ENCODE results near the gene FPR3. TPM values are rescaled to one million over a fixed set of nuclear protein-coding genes. Genes with fewer than 3 reads are reported as not detected.
"Not testable (repeated sequence)": the region's sequence is repeated elsewhere in the genome, so short reads cannot be mapped to it uniquely, and the experiment has no call there.

The FPR3 gene, protein sequence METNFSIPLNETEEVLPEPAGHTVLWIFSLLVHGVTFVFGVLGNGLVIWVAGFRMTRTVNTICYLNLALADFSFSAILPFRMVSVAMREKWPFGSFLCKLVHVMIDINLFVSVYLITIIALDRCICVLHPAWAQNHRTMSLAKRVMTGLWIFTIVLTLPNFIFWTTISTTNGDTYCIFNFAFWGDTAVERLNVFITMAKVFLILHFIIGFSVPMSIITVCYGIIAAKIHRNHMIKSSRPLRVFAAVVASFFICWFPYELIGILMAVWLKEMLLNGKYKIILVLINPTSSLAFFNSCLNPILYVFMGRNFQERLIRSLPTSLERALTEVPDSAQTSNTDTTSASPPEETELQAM
- 0.10 and 0.22 TPM in 2 replicates for total RNA-seq (2014; rRNA removed; shearing (Covaris generic))

DNA sequence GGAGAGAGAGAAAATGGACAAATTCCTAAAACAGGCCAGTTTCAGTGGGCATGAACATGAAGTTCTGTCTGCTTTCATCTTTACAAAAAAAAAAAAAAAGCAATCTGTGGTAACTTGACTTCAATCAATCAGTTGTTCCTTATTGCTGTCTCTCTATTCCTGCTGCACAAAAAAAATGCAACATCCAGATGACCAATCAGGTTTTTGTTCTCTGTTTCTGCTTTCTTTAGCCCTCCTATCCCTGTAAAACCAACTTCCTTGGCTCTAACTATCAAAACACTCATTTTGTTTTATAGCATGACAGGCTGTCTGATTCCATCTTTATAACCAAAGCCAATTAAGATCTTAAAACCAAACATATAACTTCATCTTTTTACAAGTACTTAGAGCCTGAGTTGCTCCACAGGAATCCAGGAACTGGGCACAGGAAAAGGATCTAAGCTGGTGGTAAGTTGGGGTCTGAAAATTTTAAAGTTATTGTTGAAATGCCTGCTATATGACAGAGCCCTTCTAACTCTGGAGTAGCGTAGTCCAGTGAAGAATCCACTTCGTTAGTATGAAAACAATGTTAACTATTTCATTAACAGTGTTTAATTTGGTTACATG is at the start of gene FPR3:
TSS of gene FPR3 (plus strand) at position 273 of the 606 bp plus-strand sequence. CDS start 28,592 bp downstream, outside the sequence.
- DNase-seq (ENCODE audit: low read depth): no peak

DNA sequence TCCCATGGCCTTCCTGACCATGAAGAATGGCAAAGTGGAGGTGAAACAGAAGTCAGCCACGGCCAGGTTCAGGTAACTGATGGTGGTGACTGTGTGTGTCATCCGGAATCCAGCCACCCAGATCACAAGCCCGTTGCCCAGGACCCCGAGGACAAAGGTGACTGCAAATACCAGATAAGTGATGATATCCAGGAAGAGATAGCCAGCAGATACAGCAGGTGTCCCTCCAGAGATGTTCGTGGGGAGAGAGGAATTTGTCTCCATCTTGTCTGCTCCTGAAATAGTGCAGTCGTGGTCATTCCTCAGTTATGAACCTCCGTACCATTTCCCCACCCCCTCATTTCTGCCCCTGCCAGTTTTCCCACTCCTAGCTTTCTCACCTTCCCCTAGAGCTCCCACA is 48.2 kb upstream of the FPR3 start:
- no peak for DNase-seq (ENCODE audit: low read depth)

DNA sequence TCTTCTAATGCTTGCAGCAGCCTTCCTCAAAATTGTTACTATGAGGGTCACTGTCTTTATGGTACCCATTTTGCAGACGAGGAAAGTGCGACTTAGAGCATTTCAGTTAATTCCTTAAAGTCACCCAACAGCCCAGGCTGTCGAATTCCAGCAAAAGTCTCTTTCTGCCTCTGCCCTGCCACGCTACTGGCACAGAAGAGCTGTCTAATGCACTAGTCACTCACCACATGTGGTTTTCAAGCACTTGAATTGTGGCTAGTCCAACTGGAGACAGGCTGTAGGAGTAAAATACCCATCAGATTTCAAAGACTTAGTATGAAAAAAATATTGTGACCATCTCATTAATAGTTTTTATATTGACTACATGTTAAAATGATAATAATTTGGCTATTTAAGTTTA is 45.0 kb upstream of the FPR3 start:
- peak; percentile 89 for DNase-seq (ENCODE audit: low read depth)

DNA sequence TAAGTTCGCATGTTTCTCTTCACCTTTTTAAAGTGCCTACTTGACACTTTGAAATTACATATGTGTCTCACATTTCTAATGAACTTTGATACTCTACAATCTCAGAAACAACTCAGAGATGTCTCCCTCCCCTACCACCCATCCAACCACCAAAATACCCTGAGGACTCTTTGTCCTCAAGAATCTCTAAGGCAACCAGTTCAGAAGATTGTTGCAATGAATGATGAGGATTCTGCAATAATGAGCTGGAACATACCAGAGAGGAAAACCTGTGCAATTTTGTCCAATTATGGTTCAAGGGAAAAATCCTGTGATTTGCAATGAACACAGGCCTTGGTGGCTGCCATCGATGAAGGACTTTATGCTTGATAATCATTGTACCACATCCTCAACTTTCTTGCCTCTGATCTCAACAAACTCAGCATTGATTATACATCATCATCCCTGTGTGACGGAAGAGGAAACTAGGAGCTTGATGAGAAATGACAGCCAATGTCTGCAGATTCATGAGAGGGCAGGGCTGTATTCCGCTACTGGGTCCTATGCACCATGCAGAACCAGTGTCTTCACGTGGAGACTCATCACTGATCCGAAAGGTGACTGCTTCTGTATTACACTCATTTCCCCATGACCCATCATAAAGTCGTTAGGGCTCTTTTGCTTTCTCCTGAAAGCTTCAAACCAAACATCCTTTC is 44.4 kb upstream of the FPR3 start:
- peak; percentile 89 for DNase-seq (ENCODE audit: low read depth)

DNA sequence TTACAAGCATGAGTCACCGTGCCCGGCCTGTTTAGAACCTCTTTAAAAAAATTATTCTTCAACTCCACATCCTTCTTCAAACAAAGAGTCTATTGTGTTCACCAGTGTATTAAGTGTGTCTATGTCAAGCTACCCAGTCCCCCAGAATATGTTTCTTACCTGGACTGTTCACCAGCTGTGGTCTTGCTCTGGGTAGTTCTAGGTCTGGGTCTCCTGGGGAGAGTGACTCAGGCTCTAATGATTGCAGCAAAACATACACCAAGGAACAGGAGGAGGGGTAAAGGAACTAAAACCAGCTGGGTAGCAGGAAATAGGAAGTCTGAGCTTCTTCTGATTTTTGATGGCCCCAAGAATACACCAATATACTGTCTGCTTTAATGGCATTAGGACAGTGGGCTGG is 43.3 kb upstream of the FPR3 start, which contains the start of gene FPR1:
TSS of gene FPR1 (minus strand) at position 224 of the 400 bp plus-strand sequence. CDS start 4,884 bp downstream, outside the sequence.
- peak; percentile 89 for DNase-seq (ENCODE audit: low read depth)

DNA sequence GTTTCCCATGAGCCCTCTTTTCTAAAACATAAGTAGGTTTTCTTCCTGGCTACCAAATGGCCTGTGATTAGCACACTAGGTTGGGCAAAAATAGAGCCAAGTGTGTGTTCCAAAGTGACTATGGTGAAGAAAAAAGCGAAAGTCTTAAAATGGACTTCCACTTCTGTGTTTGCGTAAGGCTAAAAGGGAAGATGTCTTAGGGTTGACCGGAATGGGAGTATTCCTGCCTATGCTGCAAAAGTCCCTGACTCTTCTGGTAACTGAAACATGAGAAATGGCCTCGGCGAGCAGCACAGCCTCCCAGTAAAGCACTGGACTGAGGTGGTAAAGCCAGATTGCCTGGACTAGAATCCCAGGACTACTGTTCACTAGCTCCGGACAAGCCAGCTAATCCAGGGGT is 40.8 kb upstream of the FPR3 start:
- no peak for DNase-seq (ENCODE audit: low read depth)

DNA sequence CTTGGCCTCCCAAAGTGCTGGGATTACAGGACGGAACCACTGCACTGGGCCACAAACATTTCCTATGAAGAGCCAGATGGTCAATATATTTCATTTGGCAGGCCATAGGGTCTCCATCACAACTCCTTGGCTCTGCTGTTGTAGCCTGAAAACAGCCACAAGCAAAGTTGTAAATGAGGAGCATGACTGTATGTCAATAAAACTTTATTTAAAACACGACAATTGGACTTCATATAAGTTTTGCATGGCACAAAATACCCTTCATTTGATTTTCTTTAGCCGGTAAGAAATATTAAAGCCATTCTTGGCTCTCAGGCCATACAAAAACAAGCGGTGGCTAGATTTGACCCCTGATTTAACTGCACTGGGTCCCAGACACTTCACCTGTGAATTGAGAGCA is 40.2 kb upstream of the FPR3 start:
- no peak for DNase-seq (ENCODE audit: low read depth)

DNA sequence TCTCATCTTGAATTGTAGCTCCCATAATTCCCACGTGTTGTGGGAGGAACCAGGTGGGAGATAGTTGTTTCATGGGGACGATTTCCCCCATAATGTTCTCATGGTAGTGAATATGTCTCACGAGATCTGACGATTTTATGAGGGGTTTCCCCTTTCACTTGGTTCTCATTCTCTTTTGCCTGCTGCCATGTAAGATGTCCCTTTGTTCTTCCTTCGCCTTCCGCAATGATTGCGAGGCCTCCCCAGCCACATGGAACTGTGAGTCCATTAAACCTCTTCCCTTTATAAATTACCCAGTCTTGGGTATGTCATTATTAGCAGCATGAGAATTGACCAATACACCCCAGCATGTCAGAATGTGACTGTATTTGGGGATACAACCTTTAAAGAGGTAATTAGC is 39.4 kb upstream of the FPR3 start:
- DNase-seq (ENCODE audit: low read depth): no peak

DNA sequence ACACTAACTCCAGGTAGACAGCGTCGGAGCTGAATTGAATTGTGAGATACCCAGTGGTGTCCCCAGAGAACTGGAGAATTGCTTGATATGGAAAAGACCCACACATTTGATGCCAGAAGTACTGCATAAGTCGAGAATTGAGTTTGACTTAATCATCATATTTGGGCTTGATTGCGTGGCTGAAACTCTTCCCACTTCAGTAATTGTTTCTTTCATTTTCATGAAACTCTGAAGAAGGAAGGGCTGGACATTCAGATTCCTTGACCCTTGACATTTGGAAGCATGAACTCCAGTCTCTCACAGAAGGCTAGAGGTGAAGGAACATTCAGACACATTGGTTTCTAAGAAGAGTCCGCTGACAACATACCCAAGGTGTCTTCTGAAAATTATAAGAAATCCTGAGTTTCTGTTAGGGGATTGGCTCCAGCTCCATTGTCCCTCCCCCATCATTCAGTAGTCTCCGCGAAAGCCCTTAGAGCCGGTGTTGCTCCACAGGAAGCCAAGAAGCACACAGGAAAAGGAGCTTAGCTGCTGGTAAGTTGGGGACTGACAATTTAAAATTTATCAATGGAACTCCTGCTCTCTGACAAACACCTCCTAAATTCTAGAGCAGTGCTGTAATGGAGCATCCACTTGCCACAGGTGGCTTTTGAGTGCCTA is 34.1 kb upstream of the FPR3 start, which contains the start of gene FPR2:
TSS of gene FPR2 (plus strand) at position 484 of the 660 bp plus-strand sequence. CDS start 7,479 bp downstream, outside the sequence.
- no peak for DNase-seq (ENCODE audit: low read depth)

DNA sequence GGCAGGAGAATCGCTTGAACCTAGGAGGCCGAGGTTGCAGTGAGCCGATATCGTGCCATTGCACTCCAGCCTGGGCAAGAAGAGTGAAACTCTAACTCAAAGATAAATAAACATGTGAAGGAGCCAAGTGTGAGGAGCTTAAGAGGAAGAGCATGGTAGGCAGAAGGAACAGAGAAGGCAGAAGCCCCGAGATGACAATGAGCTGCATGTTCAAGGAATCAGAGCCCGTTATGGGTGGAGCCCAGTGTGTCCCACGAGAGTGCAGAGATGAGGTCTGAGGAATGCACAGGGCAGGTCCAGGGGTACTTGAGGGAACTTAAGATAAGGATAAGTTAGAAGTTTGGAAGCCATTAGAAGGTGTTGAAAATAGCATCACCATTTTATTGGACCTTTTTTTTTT is 33.3 kb upstream of the FPR3 start:
- DNase-seq (ENCODE audit: low read depth): no peak

DNA sequence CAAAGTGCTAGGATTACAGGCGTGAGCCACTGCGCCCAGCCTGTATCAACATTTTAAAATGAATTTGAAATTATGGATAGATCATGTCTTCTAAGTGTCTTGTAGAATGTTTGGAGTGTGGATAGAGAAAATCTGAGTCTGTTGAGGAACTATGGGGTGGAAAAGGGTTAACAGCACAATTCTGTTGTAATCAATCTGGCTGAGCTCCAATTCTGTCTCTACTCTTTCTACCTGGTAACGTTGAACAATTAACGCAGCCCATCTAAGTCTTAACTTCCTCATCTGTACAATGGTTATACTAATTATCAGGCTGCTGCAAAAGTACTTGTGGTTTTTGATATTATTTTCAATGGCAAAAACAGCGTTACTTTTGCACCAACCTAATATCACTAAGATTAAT is 29.9 kb upstream of the FPR3 start:
- no peak for DNase-seq (ENCODE audit: low read depth)

DNA sequence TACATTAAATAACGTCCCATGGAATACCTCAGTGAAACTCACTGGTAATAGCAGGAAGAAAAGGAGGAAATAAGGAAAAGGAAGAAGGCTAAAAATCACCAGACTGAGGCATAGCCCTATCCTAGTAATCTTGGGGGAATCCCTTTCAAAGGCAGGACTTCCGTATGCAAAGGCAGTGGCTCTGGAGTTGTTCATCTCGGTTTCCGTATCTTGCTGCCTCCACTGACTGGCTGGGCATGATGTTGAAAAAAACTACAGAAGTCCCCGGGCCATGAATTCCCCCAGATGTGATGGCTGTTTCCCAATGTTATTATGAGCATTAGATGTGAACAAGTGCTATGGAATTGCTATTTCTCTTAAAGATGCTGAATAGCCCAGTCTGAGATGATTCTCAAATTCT is 28.5 kb upstream of the FPR3 start:
- DNase-seq (ENCODE audit: low read depth): no peak

DNA sequence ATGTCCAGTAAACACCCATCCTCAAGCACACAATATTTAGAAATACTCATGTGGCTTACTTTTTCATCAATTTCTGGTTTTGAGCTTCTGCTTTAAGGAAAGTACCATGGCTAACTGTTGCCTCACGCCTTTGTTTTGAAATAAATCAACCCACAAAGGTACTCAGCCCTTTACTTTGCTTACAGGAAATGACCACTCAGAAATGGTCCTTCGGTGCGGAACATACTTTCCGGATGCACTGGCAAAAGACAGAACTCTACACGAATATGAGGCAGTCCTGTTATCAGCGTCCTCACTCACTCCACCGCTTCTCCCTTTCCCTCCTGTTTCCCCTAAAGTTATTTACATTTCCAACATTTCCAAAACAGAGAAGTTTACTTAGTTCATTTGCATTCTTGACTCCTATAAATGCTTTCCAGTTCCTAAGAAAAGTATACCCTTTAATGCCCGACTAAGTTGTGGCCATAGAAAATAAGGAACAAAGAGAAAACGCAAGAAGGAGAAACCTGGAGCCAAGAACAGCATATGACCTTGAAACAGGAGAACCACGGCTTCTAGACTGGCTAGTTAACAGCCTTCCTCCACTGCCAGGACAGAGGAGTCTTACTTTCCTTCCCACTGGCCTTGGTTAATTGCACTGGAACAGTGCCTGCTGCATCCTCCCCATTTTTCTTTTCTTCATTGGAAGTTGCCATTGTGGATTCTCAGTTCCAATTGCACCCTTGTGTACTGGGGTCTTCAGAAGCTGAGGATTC is 23.4 kb upstream of the FPR3 start:
- peak; percentile 36 for DNase-seq (ENCODE audit: low read depth)

DNA sequence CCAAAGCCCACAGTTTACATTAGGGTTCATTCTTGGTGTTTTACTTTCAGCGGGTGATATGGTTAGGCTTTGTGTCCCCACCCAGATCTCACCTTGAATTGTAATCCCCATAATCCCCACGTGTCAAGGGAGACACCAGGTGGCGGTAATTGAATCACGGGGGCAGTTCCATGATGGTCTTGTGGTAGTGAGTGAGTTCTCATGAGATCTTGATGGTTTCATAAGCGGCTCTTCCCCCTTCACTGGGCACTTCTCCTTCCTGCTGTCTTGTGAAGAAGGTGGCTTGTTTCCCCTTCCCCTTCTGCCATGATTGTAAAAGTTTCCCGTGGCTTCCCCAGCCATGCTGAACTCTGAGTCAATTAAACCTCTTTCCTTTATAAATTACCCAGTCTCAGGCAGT is 22.0 kb upstream of the FPR3 start:
- DNase-seq (ENCODE audit: low read depth): no peak

DNA sequence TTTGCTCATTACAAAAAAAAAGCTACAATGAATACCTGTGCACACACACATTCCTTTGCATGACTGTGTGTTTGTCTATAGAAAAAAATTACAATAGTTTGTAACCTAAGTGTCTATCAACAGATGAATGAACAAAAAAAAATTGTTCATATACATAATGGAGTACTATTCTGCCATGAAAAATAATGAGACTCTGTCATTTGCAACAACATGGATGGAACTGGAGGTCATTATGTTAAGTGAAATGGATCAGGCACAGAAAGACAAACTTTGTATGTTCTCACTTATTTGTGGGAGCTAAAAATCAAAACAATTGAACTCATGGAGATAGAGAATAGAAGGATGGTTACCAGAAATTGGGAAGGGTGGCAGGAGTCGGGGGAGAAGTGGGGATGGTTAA is 18.4 kb upstream of the FPR3 start:
- not testable (repeated sequence) for DNase-seq (ENCODE audit: low read depth)

DNA sequence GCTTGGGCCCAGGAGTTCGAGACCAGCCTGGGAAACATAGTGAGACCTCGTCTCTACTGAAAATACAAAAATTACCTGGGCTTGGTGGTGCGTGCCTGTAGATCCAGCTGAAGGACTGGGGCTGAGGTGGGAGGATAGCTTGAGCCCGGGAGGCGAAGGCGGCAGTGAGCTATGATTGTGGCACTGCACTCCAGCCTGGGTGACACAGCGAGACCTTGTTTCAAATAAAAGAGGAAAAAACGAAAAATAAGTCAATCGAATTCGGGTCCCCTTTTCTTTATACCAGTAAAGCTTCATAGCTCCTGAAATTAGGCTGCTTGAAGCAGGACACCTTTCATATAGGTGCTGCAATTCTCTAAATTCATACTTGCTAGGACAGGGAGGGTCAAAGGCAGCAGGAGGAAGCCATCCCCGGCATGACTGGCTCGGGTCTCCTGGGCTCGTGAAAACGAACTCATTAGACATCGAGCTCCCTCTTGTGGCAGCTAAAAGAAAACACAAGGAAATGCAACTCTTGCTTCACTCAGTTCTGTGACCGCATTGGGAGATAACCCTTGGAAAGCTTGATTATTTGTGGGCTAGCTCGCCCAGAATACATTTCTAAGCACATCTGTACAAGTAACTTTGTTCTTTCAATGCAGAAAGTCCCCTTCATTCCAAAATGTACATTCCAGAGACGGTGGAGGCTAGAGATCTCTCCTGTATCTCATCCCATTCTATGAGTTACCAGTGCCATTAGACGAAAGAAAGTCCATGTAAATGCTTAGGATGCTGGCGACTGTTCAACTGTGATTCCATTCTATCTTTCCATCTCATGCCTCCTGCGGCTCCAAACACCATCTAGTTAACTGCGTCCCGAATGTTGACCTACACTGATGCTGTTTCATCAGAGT is 17.1 kb upstream of the FPR3 start:
- peak; percentile 77 for DNase-seq (ENCODE audit: low read depth)

DNA sequence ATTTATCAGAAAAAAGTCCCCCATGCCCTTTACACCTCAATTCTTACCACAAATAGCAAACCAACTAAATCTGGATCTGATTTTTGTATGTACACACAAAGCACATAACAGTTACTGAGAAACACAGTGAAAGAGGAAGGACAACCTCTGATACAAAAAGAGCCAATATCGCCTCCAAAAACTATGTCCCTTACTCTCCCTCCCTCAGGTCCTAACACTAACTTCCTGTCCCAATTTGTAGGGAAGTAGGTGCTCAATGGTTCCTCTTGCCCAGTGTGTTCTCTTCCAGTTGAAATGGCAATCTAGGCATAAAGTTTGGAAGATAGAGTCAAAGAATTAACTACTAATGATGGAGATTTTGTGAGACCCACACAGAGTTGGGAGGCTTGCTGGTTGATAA is 15.8 kb upstream of the FPR3 start:
- no peak for DNase-seq (ENCODE audit: low read depth)

DNA sequence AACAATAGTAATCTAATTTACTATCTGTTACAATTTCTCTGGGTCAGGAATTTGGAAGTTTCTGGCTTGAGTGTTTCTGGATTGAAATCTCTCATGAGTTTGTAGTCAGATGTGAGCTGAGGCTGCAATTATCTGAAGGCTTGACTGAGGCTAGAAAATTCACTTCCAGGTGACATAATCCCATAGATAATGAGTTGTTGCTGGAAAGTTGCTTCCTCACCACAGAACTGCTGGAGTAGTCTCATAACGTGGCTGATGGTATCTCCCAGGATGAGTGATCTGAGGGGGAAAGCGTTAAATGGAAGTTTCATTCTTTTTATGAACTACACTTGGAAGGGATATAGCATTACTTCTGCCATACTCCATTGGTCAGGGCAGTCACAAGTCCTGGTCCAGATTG is 15.3 kb upstream of the FPR3 start:
- DNase-seq (ENCODE audit: low read depth): no peak

DNA sequence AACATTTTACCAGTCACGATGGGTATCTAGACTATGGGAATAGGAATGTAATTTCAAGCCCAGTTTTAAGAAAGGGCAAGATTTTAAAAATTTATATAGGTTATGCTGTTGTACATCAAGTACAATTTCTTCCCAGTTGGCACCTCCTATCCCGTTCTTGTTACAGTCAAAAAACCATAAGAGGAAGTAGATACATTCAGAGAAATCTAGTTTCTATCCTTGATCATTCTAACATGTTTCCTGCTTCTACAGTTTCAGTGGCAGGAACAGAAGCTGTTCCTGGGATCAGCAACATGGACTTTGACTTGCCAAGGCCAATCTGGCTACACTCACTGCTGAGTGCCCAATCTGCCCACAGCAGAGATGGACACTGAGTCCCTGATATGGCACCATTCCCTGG is 14.7 kb upstream of the FPR3 start:
- DNase-seq (ENCODE audit: low read depth): no peak

DNA sequence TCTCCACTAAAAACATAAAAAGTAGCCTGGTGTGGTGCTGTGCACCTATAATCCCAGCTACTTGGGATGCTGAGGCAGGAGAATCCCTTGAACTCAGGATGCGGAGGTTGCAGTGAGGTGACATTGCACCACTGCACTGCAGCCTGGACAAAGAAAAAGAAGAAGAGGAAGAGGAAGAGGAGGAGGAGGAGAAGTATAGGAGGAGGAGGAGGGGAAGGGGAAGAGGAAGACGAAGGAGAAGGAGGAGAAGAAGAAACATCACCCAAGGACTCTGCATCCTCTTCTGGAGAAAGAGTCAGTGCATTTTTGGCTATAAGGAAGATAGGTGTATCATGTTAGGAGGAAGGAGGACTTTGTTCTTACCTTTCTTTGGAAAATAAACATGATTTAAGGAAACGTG is 13.0 kb upstream of the FPR3 start:
- DNase-seq (ENCODE audit: low read depth): no peak
